AG04449 (cell line): ENCODE data around the gene TIMM22.

Experiments
- CTCF ChIA-PET: fragments of 350-600 bp; formaldehyde crosslinking; extraction: SDS; loops from one replicate; lab custom pipeline; 2021; ENCODE audit warnings: antibody characterized with exemption; lab: Yijun Ruan, JAX
- POLR2A ChIA-PET: fragments of 400-600, 350-600 bp; formaldehyde crosslinking; extraction: SDS; loops from one replicate; lab custom pipeline; 2020; ENCODE audit warnings: antibody characterized with exemption, inconsistent platforms; lab: Yijun Ruan, JAX
- DNase-seq: peaks from one replicate; pipeline ENCODE4 v3.0.0-alpha.2; 2010; ENCODE audit warnings: low read depth, low spot score
- H3K4me3 ChIP-seq: 2 replicates; pipeline ENCODE4 v1.5.1; 2011; ENCODE audit warnings: low read depth, mild to moderate bottlenecking, control low read depth, low read length
- TF ChIP-seq, protein P1 (sequence below): IDR thresholded peaks from one replicate; pipeline ENCODE4 v1.5.1; 2011; ENCODE audit warnings: mild to moderate bottlenecking, moderate library complexity, low read length, control low read depth, inconsistent platforms; ENCODE audit not compliant: insufficient read depth; ENCODE audit errors: missing control alignments

Gene TIMM22

DNA sequence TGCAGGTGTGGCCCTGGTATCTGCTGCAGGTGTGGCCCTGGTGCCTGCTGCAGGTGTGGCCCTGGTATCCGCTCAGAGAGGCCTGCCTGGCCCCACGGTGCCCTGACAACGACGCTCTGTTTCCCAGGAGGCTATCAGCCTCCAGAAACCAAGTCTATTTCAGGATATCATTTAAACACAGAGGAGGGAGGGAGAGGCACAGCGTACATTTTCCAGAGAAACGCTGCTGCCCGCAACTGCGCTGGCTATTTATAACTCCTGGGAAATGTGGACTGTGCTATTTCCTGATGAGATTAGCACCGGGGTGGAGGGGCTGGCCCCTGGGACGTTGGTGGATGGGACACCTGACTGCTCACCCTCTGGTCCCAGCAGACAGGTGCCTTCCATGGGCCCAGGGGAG lies 22.5 kb downstream of the TIMM22 start:
- DNase-seq = no peak
- H3K4me3 ChIP-seq = no peak overlapping the region
- TF ChIP-seq, protein P1, sequence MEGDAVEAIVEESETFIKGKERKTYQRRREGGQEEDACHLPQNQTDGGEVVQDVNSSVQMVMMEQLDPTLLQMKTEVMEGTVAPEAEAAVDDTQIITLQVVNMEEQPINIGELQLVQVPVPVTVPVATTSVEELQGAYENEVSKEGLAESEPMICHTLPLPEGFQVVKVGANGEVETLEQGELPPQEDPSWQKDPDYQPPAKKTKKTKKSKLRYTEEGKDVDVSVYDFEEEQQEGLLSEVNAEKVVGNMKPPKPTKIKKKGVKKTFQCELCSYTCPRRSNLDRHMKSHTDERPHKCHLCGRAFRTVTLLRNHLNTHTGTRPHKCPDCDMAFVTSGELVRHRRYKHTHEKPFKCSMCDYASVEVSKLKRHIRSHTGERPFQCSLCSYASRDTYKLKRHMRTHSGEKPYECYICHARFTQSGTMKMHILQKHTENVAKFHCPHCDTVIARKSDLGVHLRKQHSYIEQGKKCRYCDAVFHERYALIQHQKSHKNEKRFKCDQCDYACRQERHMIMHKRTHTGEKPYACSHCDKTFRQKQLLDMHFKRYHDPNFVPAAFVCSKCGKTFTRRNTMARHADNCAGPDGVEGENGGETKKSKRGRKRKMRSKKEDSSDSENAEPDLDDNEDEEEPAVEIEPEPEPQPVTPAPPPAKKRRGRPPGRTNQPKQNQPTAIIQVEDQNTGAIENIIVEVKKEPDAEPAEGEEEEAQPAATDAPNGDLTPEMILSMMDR = no peak
- ChIA-PET POLR2A (no interaction called here), CTCF (interaction anchor here (1.6 to 2.4 kb wide), 3 partner anchors 21 to 37 kb away, joined by 4 to 10 read pairs (median 5); partner anchors contain the start of gene TIMM22)

DNA sequence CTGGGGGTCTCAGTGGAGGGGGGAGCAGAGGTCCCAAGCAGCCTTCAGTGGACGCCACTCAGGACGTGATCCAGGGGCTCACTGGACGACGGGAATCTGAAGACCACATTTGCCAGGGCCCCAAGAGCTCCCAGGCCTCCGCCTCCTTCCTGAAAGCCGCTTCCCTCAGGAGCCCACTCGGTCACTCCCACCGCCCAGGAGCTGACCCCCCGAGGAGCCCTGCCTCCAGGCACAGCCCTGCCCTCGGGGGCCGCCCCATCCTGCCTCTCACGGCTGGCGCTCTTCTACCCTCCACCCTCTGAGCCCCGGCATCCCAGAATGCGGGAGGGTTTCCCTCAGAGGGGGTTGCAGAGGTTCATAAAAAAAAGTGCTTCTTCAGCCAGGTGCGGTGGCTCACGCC lies 24.2 kb downstream of the TIMM22 start:
- no peak for DNase-seq
- no peak overlapping the region for H3K4me3 ChIP-seq
- ChIA-PET POLR2A (no interaction called here), CTCF (no interaction called here)
- TF ChIP-seq, protein P1 = no peak

DNA sequence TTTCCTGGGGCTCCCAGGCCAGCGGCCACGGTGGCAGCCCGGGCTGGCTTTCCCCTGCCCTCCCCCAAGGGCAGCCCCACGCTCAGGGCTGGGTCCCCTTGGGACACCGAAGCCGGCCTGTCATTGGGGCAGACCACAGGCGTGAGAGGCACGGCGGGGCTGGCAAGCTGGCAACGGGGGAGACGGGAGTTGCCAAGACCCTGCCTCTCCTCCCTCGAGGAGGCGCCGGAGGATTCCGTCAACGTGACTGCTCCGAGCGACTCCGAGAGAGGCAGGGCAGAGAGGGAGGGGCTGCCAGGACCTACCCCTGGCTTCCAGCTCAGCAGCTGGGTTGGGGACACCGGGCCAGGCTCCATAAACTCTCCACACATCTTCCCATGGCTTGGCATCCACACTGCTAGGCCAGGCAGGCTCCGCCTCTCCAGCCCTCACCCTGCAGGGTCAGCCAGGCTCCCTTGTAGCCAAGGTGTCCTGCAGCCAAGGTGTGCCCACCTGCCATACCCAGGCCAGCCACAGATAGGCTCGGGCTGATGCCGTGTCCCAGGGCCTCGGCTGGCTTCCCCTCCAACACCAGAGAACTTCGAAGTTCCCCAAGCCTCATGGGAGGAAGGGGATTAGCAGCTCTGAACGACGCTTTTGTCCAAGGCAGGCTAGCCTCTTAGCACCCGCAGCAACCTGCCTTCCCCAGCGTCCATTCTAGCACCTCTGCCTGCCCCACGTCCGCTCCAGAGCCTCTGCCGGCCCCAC lies 25.5 kb downstream of the TIMM22 start:
- ChIA-PET CTCF (interaction anchor here (1.3 kb wide), 1 partner anchor 26 kb away, joined by 4 read pairs; the partner anchor contains the start of gene TIMM22), POLR2A (no interaction called here)
- TF ChIP-seq, protein P1 = no peak
- DNase-seq = no peak
- no peak overlapping the region for H3K4me3 ChIP-seq

DNA sequence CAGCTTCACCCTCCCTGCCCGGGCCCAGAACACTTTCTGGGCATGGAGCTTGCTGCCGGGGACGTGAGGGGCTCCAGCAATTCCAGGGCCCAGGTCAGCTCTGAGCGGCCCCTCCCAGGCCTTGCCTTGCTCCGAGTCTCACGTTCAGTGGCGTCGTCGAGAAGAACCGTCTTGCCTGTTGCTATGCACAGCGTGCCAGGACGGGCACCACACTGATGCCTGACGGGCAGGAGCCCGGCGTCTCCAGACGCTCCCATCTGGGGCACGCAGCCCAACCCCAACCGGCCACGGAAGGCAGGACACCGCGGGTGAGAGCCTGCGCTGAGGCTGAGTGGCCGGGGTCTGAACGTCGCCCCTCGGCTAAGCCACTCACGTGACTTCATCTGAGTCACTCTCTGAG lies 27.1 kb downstream of the TIMM22 start:
- POLR2A ChIA-PET = interaction anchor here (0.9 kb wide), 1 partner anchor 9 kb away, joined by 6 read pairs; no protein-coding TSS in a partner anchor
- H3K4me3 ChIP-seq = no peak overlapping the region
- CTCF ChIA-PET = interaction anchor here (1.3 kb wide), 1 partner anchor 32 kb away, joined by 3 read pairs; no protein-coding TSS in a partner anchor
- DNase-seq = no peak
- TF ChIP-seq, protein P1 = no peak

DNA sequence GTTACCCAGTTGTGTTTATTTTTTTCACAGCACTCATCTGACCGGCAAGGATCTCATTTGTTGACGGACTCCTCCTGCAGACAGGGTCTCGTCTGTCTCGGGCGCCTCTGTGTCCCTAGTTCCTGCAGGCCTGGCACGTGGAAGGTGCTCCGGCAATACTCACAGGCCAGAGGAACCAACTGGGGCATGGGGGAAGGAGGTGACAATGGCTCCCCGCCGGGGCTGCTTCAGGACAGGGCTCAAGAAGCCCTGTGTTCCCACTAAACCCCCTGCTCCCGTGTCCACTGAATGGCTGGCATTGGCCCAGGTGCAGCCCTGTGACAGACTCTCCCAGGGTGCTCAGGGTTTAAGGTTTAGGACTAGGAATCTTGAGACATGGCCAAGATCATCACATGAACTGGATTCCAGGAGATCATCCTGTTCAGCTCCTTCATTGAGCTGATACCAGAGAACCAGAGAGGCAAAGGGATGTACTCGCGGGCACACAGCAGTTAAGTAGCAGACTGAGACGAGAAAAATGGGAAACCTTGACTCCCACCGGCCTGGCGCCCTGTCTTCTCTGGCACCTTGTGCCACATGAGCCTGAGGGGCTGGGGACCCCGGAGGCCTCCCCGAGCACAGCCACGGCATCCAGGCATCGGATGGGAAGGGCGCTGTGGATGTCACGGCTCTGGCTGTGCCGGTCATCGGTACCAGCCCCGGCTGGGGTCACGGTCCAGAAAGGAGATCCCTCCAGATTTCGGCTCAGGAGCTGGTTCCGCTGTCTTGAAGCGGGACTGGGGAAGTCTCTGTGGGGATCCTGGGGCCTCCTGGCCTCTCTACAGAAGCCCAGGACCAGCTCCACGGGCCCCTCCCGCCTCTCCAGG lies 29.0 kb downstream of the TIMM22 start:
- TF ChIP-seq, protein P1 = no peak
- ChIA-PET POLR2A (no interaction called here), CTCF (interaction anchor here (1.0 to 1.2 kb wide), 3 partner anchors 11 to 31 kb away, joined by 3 to 5 read pairs (median 4); no protein-coding TSS in a partner anchor)
- no peak for DNase-seq
- H3K4me3 ChIP-seq = no peak overlapping the region
